Fibroblast of villous mesenchyme (primary cell): ENCODE data around the gene SLC8B1. TPM values are rescaled to one million over a fixed set of nuclear protein-coding genes. Genes with fewer than 3 reads are reported as not detected.

Experiments
- DNase-seq: peaks from one replicate; pipeline ENCODE4 v3.0.0-alpha.2; 2010; ENCODE audit warnings: low read depth
- H3K4me3 ChIP-seq: 2 replicates; pipeline ENCODE4 v1.5.1; 2011; ENCODE audit warnings: low read depth, mild to moderate bottlenecking, low read length
- CTCF ChIP-seq: IDR thresholded peaks from 2 replicates; pipeline ENCODE4 v1.5.1; 2012; ENCODE audit warnings: low read depth, mild to moderate bottlenecking, low read length; ENCODE audit not compliant: insufficient read depth
- total RNA-seq: library from RNA; depleted of rRNA; stranded (reverse); fragments of >200 nt; gene quantifications from 2 replicates; pipeline ENCODE4 v1.2.3, GENCODE V29; 2012

The SLC8B1 gene
- total RNA-seq, 1 donor: 22.9 TPM

DNA sequence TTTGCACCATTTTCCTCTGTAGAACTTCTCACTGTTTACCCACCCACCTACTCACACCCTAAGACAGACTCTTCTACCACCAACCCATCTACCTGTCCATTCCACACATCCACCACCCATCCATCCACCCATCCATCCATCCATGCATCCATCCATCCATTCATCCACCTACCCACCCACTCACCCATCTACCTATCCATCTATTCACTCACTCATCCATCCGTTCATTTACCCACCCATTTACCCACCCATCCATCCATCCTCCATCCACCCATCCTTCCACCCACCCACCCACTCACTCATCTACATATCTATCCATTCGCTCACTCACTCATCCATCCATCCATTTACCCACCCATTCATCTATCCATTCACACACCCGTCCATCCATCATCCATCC, 38.5 kb upstream of the SLC8B1 start:
- DNase-seq: no peak
- no peak overlapping the region for H3K4me3 ChIP-seq
- TF ChIP-seq CTCF: no peak

DNA sequence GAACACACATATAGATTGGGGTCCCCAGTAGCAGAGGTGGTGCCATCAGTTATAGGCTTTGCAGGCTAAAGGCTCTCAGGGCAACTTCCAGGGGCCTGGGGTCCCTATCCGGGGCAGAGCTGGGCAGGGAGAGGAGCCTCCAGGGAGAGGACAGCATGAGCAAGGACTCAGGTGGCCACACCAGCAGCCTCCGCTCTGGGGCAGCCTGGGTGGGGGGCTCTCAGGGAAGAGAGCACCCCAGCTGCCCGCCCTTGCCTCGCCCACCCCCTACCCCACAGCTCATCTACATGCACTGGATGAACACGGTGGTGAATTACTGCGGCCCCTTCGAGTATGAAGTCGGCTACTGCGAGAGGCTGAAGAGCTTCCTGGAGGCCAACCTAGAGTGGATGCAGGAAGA, 37.5 kb upstream of the SLC8B1 start:
- TF ChIP-seq CTCF: no peak
- H3K4me3 ChIP-seq: no peak overlapping the region
- no peak for DNase-seq

GRCh38 chr12:113371808-113372207, 36.9 kb upstream of the SLC8B1 start:
- H3K4me3 ChIP-seq: no peak overlapping the region
- DNase-seq: no peak
- TF ChIP-seq CTCF: no peak

- no peak for DNase-seq
- TF ChIP-seq CTCF: no peak
- no peak overlapping the region for H3K4me3 ChIP-seq
These were observed 36.2 kb upstream of the SLC8B1 start for GRCh38 chr12:113370923-113371682.

DNA sequence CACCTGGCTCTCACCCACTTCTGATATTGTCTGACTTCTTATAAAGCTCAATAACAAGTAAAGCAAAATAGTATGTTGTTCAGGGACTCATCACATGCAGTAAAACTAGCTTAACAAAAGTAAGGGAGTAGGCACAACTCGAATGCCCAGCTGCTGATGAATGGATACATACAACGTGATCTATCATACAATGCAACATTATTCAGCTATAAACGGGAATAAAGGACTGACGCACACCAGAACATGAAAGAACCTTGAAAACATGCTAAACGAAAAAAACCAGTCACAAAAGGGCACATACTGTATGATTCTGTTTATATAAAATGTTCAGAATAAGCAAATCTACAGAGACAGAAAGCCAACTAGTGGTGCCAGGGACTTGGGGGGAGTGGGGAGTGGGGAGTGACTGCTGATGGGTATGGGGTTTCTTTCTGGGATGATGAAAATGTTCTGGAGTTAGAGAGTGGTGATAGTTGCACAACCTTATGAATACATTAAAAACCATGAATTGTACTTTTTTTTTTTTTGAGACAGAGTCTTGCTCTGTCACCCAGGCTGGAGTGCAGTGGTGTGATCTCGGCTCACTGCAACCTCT, 34.6 kb upstream of the SLC8B1 start:
- TF ChIP-seq CTCF: no peak
- no peak overlapping the region for H3K4me3 ChIP-seq
- no peak for DNase-seq

- no peak overlapping the region for H3K4me3 ChIP-seq
- DNase-seq: no peak
- no peak for TF ChIP-seq CTCF
These were observed 33.4 kb upstream of the SLC8B1 start for GRCh38 chr12:113368331-113368730.
